ENCODE data around the gene SLC25A43.
A peak's percentile ranks its signal among the peaks of the same experiment; 100 is the strongest.
"Not testable (repeated sequence)": the region's sequence is repeated elsewhere in the genome, so short reads cannot be mapped to it uniquely, and the experiment has no call there.

Gene SLC25A43

DNA sequence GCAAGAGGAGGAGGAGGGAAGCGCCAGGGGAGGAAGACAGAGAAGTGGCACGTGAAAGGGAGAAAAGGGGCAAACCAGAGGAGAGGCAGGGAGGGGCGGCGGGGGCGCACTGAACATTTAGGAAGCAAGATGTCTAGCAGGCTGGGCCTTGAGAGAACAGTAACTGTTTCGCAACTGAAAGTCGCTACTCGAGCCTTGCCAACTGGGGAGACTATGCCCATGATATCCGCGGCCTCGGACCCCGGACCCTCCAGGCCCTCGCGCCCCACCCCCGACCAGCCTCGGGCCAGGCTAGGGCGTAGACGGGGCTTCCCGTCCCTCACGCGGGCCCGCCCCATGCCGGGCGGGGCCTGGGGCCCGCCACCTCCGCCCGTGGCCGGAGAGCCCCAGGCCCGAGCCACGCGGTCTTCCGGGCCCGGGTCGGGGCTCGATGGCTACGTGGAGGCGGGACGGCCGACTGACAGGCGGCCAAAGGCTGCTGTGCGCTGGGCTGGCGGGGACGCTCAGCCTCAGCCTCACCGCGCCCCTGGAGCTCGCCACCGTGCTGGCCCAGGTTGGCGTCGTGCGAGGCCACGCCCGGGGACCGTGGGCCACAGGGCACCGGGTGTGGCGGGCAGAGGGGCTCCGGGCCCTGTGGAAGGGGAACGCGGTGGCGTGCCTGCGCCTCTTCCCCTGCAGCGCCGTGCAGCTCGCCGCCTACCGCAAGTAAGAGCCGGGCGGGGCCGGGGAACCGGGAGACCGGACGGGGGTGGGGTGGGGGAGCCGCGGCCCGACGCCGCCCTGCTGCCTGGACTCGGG, at the start of gene SLC25A43:
TSS of gene SLC25A43 (plus strand) at position 363 of the 798 bp plus-strand sequence. CDS start at position 431, 68 bp downstream.
- Histone ChIP-seq H3K4me1 (ENCODE audit: low read length) (no peaks in the 10 kb centered on the region), H3K4me3 (ENCODE audit: low read length) (peak within 1 kb of the TSS; percentile 60), H4K20me1 (ENCODE audit: insufficient read depth, low read length) (no peaks in the 10 kb centered on the region), H3K9me3 (replicated peaks; ENCODE audit: insufficient read depth, low read length) (no peaks in the 10 kb centered on the region), H3K27ac (ENCODE audit: low read length) (no peak within 1 kb of the TSS), H3K27me3 (replicated peaks; ENCODE audit: insufficient read depth, low read length) (no peaks in the 10 kb centered on the region), H3F3A (ENCODE audit: insufficient read depth, low read length) (no peaks in the 10 kb centered on the region), H3K4me2 (ENCODE audit: low read depth, low read length) (peak within 1 kb of the TSS; percentile 31), H3K9me2 (replicated peaks; ENCODE audit: insufficient read depth, low read length) (no peaks in the 10 kb centered on the region), H2AFZ (ENCODE audit: low read length) (peak within 1 kb of the TSS; percentile 54), H3K9ac (ENCODE audit: low read length) (peak within 1 kb of the TSS; percentile 47; the same call in 1 of the 2 replicates), H3K79me2 (ENCODE audit: low read length) (no peaks in the 10 kb centered on the region), H3K36me3 (replicated peaks; ENCODE audit: insufficient read depth, low read length) (no peaks in the 10 kb centered on the region)
- TF ChIP-seq, protein P1, sequence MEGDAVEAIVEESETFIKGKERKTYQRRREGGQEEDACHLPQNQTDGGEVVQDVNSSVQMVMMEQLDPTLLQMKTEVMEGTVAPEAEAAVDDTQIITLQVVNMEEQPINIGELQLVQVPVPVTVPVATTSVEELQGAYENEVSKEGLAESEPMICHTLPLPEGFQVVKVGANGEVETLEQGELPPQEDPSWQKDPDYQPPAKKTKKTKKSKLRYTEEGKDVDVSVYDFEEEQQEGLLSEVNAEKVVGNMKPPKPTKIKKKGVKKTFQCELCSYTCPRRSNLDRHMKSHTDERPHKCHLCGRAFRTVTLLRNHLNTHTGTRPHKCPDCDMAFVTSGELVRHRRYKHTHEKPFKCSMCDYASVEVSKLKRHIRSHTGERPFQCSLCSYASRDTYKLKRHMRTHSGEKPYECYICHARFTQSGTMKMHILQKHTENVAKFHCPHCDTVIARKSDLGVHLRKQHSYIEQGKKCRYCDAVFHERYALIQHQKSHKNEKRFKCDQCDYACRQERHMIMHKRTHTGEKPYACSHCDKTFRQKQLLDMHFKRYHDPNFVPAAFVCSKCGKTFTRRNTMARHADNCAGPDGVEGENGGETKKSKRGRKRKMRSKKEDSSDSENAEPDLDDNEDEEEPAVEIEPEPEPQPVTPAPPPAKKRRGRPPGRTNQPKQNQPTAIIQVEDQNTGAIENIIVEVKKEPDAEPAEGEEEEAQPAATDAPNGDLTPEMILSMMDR (IDR thresholded peaks at IDR 0.05; ENCODE audit: low read length) = no peak
- no peak for TF ChIP-seq EZH2phosphoT487 (IDR thresholded peaks at IDR 0.05; ENCODE audit: low read length)
- TF ChIP-seq EZH2 (optimal IDR thresholded peaks at IDR 0.05; ENCODE audit: low read depth, low read length) = no peak
- DNase-seq = peak; percentile 42

DNA sequence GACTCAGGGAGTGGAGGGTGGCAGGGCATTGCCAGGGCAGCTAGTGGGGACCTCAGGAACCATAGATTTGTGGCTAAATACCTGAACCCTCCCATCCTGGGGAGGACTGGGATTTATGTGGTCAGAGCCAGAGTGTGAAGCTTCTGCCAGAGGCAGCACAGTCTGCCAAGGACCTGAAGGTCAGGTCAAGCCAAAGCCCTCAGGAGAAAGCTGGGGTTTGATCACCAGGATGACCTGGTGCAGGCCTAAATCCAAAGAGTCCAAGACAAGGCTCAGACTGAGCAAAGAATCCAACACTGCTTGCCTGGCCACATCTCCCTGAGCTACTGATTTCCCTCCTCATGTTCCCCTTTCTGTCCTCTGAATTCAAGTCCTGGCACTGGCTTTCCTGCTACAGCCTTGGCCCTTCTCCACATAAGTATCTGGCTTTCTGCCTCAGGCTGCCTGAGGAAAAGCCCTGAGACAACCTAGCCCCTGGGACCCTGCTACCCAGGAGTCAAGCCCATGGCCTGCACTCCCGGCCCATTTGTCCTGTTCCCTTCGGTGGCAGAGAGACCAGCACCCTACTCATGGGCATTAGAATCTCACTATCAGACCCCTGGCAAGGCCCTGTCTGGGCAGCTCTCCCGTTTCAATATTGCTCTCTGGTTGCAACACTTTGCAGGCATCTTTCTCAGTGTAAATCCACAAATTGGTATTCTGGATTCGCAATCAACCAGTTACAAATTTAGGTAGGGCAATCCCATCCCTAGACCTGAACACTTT, 39.3 kb upstream of the SLC25A43 start:
- no peaks in the 10 kb centered on the region for H3K36me3 ChIP-seq (replicated peaks; ENCODE audit: insufficient read depth, low read length)
- H3K27ac ChIP-seq (ENCODE audit: low read length) = no peak overlapping the region
- TF ChIP-seq EZH2 (optimal IDR thresholded peaks at IDR 0.05; ENCODE audit: low read depth, low read length) (no peak), EZH2phosphoT487 (IDR thresholded peaks at IDR 0.05; ENCODE audit: low read length) (no peak)
- TF ChIP-seq, protein P1 (IDR thresholded peaks at IDR 0.05; ENCODE audit: low read length) = no peak
- H3K9me2 ChIP-seq (replicated peaks; ENCODE audit: insufficient read depth, low read length) = no peaks in the 10 kb centered on the region
- no peaks in the 10 kb centered on the region for H3K27me3 ChIP-seq (replicated peaks; ENCODE audit: insufficient read depth, low read length)
- H3K9ac ChIP-seq (ENCODE audit: low read length) = no peak overlapping the region
- no peaks in the 10 kb centered on the region for H3K4me1 ChIP-seq (ENCODE audit: low read length)
- H3F3A ChIP-seq (ENCODE audit: insufficient read depth, low read length) = no peaks in the 10 kb centered on the region
- no peak overlapping the region for H2AFZ ChIP-seq (ENCODE audit: low read length)
- no peak overlapping the region for H3K4me3 ChIP-seq (ENCODE audit: low read length)
- no peaks in the 10 kb centered on the region for H4K20me1 ChIP-seq (ENCODE audit: insufficient read depth, low read length)
- no peak for DNase-seq
- no peak overlapping the region for H3K4me2 ChIP-seq (ENCODE audit: low read depth, low read length)
- no peaks in the 10 kb centered on the region for H3K79me2 ChIP-seq (ENCODE audit: low read length)
- no peaks in the 10 kb centered on the region for H3K9me3 ChIP-seq (replicated peaks; ENCODE audit: insufficient read depth, low read length)

DNA sequence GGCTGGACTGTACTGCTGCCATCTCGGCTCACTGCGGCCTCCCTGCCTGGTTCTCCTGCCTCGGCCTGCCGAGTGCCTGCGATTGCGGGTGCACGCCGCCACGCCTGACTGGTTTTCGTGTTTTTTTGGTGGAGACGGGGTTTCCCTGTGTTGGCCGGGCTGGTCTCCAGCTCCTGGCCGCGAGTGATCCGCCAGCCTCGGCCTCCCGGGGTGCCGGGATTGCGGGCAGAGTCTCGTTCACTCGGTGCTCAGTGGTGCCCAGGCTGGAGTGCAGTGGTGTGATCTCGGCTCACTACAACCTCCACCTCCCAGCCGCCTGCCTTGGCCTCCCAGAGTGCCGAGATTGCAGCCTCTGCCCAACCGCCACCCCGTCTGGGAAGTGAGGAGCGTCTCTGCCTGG, 37.7 kb upstream of the SLC25A43 start:
- H3K79me2 ChIP-seq (ENCODE audit: low read length); H3K27me3 ChIP-seq (replicated peaks; ENCODE audit: insufficient read depth, low read length); H3K9ac ChIP-seq (ENCODE audit: low read length); H3K4me3 ChIP-seq (ENCODE audit: low read length); H3F3A ChIP-seq (ENCODE audit: insufficient read depth, low read length); H3K9me2 ChIP-seq (replicated peaks; ENCODE audit: insufficient read depth, low read length); H4K20me1 ChIP-seq (ENCODE audit: insufficient read depth, low read length); H3K27ac ChIP-seq (ENCODE audit: low read length); H2AFZ ChIP-seq (ENCODE audit: low read length); H3K4me1 ChIP-seq (ENCODE audit: low read length); H3K36me3 ChIP-seq (replicated peaks; ENCODE audit: insufficient read depth, low read length); H3K4me2 ChIP-seq (ENCODE audit: low read depth, low read length); DNase-seq; H3K9me3 ChIP-seq (replicated peaks; ENCODE audit: insufficient read depth, low read length): not testable (repeated sequence)

DNA sequence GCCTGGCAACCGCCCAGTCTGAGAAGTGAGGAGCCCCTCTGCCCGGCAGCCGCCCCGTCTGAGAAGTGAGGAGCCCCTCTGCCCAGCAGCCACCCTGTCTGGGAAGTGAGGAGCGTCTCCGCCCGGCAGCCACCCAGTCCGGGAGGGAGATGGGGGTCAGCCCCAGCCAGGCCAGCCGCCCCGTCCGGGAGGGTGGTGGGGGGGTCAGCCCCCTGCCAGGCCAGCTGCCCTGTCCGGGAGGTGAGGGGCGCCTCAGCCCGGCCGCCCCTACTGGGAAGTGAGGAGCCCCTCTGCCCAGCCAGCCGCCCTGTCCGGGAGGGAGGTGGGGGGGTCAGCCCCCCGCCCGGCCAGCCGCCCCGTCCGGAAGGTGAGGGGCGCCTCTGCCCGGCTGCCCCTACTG, 37.1 kb upstream of the SLC25A43 start:
- H3K4me1 ChIP-seq (ENCODE audit: low read length); H3K27me3 ChIP-seq (replicated peaks; ENCODE audit: insufficient read depth, low read length); H4K20me1 ChIP-seq (ENCODE audit: insufficient read depth, low read length): not testable (repeated sequence)

More for the DNA sequence above, 37.1 kb upstream of the SLC25A43 start:
- not testable (repeated sequence) for H3K27ac ChIP-seq (ENCODE audit: low read length); H3K4me3 ChIP-seq (ENCODE audit: low read length); H3K79me2 ChIP-seq (ENCODE audit: low read length); H3K9ac ChIP-seq (ENCODE audit: low read length); H3K9me3 ChIP-seq (replicated peaks; ENCODE audit: insufficient read depth, low read length); H3F3A ChIP-seq (ENCODE audit: insufficient read depth, low read length); H3K36me3 ChIP-seq (replicated peaks; ENCODE audit: insufficient read depth, low read length); DNase-seq; H3K4me2 ChIP-seq (ENCODE audit: low read depth, low read length); H2AFZ ChIP-seq (ENCODE audit: low read length); H3K9me2 ChIP-seq (replicated peaks; ENCODE audit: insufficient read depth, low read length)

Measured in MM.1S (cell line).